ENCODE results near the gene CLDN11.

DNA sequence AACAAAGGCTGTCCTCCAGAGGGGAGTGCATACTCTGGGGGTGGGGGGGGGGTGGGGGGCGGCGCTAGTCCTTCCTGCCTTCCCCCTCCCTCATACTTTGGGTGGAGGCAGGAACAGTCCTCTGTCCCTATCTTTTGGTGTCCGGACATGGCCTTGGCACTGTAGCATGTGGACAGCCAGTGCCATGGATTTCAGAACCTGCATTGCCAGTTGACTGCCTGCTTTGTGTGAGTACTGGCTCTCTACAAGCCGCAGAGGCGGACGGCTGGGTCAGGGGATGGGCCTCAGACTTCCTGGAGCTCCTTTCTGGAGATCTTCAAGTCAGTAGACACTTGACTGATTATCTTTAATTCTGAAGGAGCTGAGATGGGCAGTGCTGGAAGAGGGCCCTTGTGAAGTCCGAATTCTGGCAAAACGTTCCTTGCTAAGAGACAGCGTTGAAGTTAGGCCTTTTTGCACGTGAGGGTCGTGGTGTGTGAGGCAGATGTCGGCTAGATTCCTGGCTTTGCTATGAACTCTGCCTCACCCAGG, 2.5 kb downstream of the CLDN11 start:
- TF ChIP-seq, protein P1, sequence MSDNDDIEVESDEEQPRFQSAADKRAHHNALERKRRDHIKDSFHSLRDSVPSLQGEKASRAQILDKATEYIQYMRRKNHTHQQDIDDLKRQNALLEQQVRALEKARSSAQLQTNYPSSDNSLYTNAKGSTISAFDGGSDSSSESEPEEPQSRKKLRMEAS (CRISPR knock-in tag; IDR thresholded peaks at IDR 0.05), result no peak
- TF ChIP-seq, protein P2, sequence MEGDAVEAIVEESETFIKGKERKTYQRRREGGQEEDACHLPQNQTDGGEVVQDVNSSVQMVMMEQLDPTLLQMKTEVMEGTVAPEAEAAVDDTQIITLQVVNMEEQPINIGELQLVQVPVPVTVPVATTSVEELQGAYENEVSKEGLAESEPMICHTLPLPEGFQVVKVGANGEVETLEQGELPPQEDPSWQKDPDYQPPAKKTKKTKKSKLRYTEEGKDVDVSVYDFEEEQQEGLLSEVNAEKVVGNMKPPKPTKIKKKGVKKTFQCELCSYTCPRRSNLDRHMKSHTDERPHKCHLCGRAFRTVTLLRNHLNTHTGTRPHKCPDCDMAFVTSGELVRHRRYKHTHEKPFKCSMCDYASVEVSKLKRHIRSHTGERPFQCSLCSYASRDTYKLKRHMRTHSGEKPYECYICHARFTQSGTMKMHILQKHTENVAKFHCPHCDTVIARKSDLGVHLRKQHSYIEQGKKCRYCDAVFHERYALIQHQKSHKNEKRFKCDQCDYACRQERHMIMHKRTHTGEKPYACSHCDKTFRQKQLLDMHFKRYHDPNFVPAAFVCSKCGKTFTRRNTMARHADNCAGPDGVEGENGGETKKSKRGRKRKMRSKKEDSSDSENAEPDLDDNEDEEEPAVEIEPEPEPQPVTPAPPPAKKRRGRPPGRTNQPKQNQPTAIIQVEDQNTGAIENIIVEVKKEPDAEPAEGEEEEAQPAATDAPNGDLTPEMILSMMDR (IDR thresholded peaks at IDR 0.05), result no peak
- TF ChIP-seq, protein P3, sequence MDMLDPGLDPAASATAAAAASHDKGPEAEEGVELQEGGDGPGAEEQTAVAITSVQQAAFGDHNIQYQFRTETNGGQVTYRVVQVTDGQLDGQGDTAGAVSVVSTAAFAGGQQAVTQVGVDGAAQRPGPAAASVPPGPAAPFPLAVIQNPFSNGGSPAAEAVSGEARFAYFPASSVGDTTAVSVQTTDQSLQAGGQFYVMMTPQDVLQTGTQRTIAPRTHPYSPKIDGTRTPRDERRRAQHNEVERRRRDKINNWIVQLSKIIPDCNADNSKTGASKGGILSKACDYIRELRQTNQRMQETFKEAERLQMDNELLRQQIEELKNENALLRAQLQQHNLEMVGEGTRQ (CRISPR knock-in tag; IDR thresholded peaks at IDR 0.05), result no peak
- no peak for TF ChIP-seq RELA (CRISPR knock-in tag; IDR thresholded peaks at IDR 0.05; ENCODE audit: borderline replicate concordance)
- TF ChIP-seq NR1H2 (CRISPR knock-in tag; IDR thresholded peaks at IDR 0.05), result no peak
- no peak for TF ChIP-seq ZBTB21 (CRISPR knock-in tag; IDR thresholded peaks at IDR 0.05; ENCODE audit: borderline replicate concordance)
- TF ChIP-seq TP53 (CRISPR knock-in tag; IDR thresholded peaks at IDR 0.05), result no peak
- TF ChIP-seq, protein P4, sequence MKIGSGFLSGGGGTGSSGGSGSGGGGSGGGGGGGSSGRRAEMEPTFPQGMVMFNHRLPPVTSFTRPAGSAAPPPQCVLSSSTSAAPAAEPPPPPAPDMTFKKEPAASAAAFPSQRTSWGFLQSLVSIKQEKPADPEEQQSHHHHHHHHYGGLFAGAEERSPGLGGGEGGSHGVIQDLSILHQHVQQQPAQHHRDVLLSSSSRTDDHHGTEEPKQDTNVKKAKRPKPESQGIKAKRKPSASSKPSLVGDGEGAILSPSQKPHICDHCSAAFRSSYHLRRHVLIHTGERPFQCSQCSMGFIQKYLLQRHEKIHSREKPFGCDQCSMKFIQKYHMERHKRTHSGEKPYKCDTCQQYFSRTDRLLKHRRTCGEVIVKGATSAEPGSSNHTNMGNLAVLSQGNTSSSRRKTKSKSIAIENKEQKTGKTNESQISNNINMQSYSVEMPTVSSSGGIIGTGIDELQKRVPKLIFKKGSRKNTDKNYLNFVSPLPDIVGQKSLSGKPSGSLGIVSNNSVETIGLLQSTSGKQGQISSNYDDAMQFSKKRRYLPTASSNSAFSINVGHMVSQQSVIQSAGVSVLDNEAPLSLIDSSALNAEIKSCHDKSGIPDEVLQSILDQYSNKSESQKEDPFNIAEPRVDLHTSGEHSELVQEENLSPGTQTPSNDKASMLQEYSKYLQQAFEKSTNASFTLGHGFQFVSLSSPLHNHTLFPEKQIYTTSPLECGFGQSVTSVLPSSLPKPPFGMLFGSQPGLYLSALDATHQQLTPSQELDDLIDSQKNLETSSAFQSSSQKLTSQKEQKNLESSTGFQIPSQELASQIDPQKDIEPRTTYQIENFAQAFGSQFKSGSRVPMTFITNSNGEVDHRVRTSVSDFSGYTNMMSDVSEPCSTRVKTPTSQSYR (CRISPR knock-in tag; IDR thresholded peaks at IDR 0.05), result no peak
- TF ChIP-seq, protein P5, sequence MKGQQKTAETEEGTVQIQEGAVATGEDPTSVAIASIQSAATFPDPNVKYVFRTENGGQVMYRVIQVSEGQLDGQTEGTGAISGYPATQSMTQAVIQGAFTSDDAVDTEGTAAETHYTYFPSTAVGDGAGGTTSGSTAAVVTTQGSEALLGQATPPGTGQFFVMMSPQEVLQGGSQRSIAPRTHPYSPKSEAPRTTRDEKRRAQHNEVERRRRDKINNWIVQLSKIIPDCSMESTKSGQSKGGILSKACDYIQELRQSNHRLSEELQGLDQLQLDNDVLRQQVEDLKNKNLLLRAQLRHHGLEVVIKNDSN (CRISPR knock-in tag; IDR thresholded peaks at IDR 0.05), result no peak
- TF ChIP-seq, protein P6, sequence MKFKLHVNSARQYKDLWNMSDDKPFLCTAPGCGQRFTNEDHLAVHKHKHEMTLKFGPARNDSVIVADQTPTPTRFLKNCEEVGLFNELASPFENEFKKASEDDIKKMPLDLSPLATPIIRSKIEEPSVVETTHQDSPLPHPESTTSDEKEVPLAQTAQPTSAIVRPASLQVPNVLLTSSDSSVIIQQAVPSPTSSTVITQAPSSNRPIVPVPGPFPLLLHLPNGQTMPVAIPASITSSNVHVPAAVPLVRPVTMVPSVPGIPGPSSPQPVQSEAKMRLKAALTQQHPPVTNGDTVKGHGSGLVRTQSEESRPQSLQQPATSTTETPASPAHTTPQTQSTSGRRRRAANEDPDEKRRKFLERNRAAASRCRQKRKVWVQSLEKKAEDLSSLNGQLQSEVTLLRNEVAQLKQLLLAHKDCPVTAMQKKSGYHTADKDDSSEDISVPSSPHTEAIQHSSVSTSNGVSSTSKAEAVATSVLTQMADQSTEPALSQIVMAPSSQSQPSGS (CRISPR knock-in tag; IDR thresholded peaks at IDR 0.05; ENCODE audit: borderline replicate concordance, low read depth), result no peak
- no peak for TF ChIP-seq SP1 (CRISPR knock-in tag; conservative IDR thresholded peaks at IDR 0.05)
- no peak for TF ChIP-seq TCF7 (CRISPR knock-in tag; IDR thresholded peaks at IDR 0.05; ENCODE audit: low read depth)

All from WTC11 (cell line).